Activated T-cell treated with anti-CD3 and anti-CD28 coated beads for 1 hour (primary cell): ENCODE measurements around the gene SEMA4D.

ENCODE experiments used
- DNase-seq: peaks from one replicate; pipeline ENCODE4 v3.0.0-alpha.2; 2020; ENCODE audit warnings: low read depth

Gene SEMA4D

DNA sequence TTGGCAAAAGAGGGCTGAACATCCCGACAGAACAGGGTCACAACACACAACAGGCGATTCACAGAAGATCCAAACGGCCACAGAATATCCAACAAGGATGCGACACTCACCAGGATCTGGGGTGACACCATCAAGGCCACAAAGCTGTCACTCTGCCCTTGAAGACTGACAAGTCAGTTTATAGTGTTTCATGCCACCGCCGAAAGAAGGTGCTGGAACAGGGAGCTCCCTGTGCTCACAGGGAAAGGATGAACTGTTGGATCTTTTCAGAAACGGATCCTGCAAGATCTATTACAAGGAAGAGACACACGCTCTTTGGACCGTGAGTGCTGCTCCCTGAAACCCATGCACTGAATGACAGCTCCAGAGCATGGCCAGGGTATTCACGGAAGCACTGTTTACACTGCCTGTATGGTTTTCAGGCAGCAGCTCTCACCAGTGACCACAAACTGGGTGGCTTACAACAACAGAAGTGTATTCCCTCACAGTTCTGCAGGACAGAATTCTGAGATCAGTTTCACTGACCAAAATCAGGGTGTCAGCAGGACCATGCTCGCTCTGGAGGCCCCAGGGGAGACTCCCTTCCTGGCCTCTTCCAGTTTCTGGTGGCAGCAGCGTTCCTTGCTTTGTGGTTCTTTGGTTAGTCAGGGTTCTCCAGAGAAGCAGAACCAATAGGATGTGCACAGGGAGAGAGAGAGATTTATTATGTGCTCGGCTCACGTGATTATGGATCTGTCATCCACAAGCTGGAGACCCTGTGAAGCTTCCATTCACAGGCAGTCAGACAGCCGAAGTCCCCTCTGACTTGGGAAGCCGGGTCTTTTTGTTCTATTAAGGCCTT, 52.8 kb downstream of the SEMA4D start:
- DNase-seq = no peak

DNA sequence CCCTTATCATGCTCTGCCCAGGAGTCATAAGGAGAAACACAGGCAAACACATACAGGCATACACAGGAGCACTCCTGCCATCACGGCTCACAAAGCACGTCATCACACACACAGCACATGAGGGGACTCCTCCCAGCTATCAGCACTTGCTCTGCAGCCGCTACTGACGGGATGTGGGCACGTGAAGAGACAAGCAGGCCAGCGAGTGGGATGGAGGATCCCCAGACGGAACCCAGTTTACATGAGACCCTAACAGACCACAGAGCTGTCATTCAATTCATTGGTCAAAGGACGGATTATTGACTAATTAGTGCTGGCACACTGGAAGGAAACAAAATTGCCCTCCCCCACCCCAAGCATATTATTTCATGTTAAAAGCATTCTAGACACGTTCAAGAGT, 53.6 kb downstream of the SEMA4D start:
- peak; percentile 54 for DNase-seq

DNA sequence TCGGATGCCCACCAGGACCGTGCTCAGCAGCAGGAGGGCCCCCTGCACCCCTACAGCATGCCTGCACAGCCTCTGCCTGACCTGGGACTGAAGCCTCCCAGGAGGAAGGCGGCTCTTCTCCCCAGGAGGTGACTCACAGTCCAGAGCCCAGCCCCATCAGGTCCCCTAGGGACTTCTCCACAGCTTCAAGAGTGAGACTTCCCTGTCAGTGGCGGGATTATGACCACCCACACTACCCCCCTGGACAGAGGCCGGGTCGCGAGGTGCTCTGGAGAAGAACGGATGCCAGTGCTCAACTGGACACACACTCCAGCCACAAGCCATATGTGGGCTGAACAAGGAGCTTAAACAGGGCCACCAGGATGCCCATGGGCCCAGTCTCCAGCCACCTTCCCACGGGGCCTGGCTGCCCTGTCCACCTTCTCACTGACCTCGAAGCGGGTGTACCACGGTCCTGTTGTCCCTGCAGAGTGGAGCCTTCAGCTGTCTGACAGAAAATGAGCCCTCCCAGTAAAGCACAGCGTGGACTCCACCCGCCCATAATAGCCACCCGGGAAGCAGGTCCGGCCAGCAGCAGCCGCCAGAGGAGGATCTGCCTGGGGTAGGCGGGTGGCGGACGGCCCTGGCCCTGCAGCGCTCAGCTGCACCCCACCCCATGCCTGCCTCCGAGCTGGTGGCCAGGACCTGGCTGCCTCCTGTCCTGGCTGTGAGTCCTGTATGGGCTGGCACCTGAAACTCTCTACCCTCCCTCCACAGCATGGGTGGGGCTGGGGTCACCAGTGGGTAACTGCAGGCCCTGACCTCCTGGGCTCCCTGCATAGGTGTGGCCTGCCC, 54.7 kb downstream of the SEMA4D start:
- no peak for DNase-seq

DNA sequence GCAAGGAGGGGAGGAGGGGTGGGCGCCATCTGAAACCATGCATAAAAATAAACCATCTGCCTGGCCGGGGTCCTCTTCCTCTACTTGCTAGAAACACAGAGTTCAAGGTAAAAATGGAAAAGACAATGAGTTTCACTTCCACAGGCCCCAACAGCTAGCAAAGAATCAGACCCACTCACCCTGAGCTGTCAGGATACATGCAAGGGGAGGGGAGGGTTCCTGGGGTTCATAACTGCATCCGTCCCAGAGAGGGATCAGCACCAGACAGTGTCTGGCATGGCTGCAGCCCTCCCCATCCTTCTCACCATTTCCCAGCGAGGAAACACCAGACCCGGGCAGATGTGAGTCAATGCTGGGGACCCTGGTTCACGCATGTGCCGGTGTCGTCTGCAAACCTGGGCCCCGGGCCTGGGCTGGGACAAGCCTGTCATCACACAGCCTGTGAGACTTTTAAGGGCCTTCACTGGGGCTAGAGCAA, 55.4 kb downstream of the SEMA4D start:
- no peak for DNase-seq

DNA sequence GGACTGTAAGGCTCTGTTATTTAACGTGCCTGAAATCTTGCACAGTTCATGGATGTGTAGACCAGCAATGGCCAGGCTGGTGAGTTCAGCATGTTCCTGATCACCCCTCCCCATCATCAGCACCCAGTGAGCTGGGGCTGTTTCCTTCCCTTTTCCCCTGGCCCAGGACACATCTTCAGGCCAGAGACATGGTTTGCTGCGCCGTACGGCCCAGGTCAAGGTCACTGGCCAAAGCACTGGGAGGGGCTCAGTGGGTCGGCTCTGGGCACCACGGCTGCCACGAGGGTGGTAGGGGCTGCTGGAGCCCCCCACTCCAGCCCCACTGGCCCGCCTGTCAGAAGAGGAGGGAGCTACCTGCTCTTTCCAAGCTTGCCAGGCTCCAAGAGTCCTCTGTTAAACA, 55.9 kb downstream of the SEMA4D start:
- no peak for DNase-seq

- DNase-seq = no peak
These were observed 56.3 kb downstream of the SEMA4D start for GRCh38 chr9:89441655-89441970.

- no peak for DNase-seq
These were observed 56.8 kb downstream of the SEMA4D start for GRCh38 chr9:89440951-89441654.

GRCh38 chr9:89440548-89440947, 57.4 kb downstream of the SEMA4D start:
- DNase-seq = no peak

- DNase-seq = no peak
These were observed 57.9 kb downstream of the SEMA4D start for GRCh38 chr9:89440046-89440445.

DNA sequence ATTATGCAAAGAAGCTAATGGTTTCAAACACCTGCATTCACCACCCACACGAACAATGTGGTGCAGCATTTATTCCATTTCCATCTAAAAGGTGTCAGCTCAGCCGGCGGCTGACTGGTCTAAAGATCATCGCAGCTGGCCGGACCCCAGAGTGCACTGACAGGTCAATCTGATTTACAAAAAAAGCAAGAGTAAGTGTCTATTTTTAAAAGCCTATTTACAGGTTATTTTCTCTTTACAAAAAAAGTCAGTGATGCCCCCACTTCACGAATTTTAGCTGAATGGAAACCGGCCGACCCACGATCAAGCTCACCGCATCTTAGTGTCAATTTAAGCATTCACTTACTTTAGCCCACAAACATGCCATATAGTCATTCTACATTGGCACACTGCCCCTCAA, 58.3 kb downstream of the SEMA4D start:
- no peak for DNase-seq

GRCh38 chr9:89438194-89438593, 59.7 kb downstream of the SEMA4D start:
- DNase-seq = no peak

GRCh38 chr9:89437772-89438171, 60.1 kb downstream of the SEMA4D start:
- DNase-seq = no peak

- DNase-seq = peak; percentile 45
These were observed 60.8 kb downstream of the SEMA4D start for GRCh38 chr9:89436963-89437625.

DNA sequence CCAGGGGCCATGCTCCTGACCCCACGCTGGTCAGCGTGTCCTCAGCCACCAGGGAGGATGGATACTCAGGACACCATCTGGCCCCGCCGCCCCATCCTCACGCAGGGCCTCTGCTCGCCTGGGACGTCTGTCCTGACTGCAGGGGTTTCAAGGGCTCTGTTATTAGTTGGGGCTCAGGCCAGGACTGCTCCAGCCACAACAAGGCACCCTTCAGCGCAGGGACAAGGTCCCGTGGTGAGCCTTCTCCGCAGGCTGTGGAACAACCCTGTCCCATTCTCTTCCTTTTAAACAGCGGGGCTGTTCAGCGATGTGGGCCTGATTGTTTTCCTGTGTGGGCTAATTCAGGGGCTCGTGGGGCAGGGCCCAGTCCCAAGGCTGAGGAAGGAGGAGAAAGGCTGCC, 61.6 kb downstream of the SEMA4D start:
- no peak for DNase-seq

GRCh38 chr9:89435071-89435823, 62.7 kb downstream of the SEMA4D start:
- DNase-seq = no peak

GRCh38 chr9:89434636-89435035, 63.3 kb downstream of the SEMA4D start:
- no peak for DNase-seq

DNA sequence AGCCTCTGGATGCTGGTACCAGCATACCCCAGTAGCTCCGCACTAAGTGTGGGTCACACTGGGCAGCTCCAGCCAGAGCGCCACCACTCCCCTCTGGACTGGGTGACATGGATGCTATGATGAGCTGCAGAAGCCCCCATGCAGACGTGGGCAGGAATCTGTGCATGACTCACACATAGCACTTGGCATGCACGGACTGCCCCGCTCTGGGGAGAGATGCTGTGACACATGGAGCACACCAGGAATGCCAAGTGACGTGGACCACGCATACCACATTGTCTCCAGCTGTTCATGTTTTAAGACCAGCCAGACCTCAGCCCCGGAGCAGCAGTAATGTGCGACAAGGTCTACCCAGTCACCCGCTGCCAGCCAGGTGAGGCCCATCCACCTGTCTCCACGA, 64.1 kb downstream of the SEMA4D start:
- DNase-seq = no peak

- DNase-seq = no peak
These were observed 64.9 kb downstream of the SEMA4D start for GRCh38 chr9:89432986-89433530.

DNA sequence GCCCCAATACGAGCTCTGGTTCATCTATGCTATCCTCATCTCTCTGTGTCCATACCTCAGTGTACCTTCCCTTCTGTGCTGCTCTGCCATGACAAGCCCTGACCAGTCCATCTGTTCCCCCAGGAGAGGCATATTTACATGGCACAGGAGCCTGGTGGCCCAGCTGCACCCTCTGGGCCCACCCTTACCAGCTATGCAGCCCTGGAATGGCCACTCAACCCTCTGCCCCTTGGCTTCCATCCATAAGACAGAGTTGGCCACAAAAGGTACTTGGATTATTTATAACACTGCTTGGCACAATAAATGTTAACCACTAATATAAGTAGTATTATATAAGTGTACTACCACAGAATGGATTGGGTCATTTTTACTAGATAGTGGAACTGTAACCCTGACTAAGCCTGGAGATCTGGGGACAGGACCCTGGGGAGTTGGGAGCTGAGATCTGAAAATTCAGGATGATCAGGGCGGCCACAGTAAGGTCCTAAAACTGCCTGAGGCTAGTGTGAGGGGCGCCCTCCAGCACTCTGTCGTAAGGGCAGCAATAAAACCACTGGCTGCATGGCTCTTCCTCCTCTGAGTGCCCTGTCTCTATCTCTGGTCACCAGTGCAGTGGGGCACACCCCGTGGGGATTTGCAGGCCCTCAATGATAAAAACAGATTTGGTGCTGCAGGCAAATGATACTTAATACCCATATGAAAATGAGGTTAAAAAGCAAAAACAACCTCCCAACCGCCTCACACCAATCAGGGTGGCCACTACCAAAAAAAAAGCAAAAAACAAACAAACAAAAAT, 65.8 kb downstream of the SEMA4D start:
- DNase-seq = no peak

- no peak for DNase-seq
These were observed 66.9 kb downstream of the SEMA4D start for GRCh38 chr9:89430995-89431394.
